HepG2 (cell line): ENCODE data around the gene FGFR3. TPM values are rescaled to one million over a fixed set of nuclear protein-coding genes. Genes with fewer than 3 reads are reported as not detected.

Experiments used
- ARHGAP35 ChIP-seq: sonication (generic); formaldehyde crosslinking; IDR thresholded peaks from 2 replicates; pipeline ENCODE4 v1.9.0; 2022; ENCODE audit warnings: mild to moderate bottlenecking, inconsistent platforms, moderate library complexity, missing genetic modification reagents, borderline replicate concordance
- ARNTL ChIP-seq: sonication (generic); formaldehyde crosslinking; IDR thresholded peaks from 2 replicates; pipeline ENCODE4 v1.4.0; 2020; ENCODE audit warnings: mild to moderate bottlenecking, missing genetic modification reagents
- BHLHE40 ChIP-seq: IDR thresholded peaks from 2 replicates; pipeline ENCODE4 v1.6.1; 2011; ENCODE audit warnings: low read length, improper control_type of control experiment
- FOXC1 ChIP-seq: sonication (generic); formaldehyde crosslinking; IDR thresholded peaks from 2 replicates; pipeline ENCODE4 v1.8.0; 2022; ENCODE audit warnings: mild to moderate bottlenecking, missing genetic modification reagents, borderline replicate concordance
- HNF4A ChIP-seq: sonication (generic); formaldehyde crosslinking; IDR thresholded peaks from 2 replicates; pipeline ENCODE4 v1.4.0; 2020; ENCODE audit warnings: missing genetic modification reagents
- HOXA3 ChIP-seq: sonication (generic); formaldehyde crosslinking; IDR thresholded peaks from 2 replicates; pipeline ENCODE4 v1.5.0; 2020; ENCODE audit warnings: missing genetic modification reagents
- HOXA9 ChIP-seq: sonication (generic); formaldehyde crosslinking; IDR thresholded peaks from 2 replicates; pipeline ENCODE4 v1.8.1; 2022; ENCODE audit warnings: missing genetic modification reagents, mild to moderate bottlenecking, moderate library complexity, borderline replicate concordance
- NFKB2 ChIP-seq: sonication (generic); formaldehyde crosslinking; IDR thresholded peaks from 2 replicates; pipeline ENCODE4 v1.4.0; 2020; ENCODE audit warnings: missing genetic modification reagents, borderline replicate concordance
- PTBP1 ChIP-seq: fragments of 200-400 bp; formaldehyde crosslinking; IDR thresholded peaks from 2 replicates; pipeline ENCODE4 v1.6.1; 2018; ENCODE audit warnings: low read length, low read depth; ENCODE audit not compliant: poor library complexity, severe bottlenecking
- RFXAP ChIP-seq: sonication (generic); formaldehyde crosslinking; IDR thresholded peaks from 2 replicates; pipeline ENCODE4 v1.4.0; 2020; ENCODE audit warnings: missing genetic modification reagents, borderline replicate concordance
- SP1 ChIP-seq, 2 experiments: fragments of 450-650 bp in 1 of 2; sonication (generic) in 1 of 2; formaldehyde crosslinking in 1 of 2; IDR thresholded peaks; 2 replicates each; pipeline versions ENCODE4 v1.4.0 to v1.6.1; 2016 to 2020; ENCODE audit warnings: missing genetic modification reagents in 1 of 2
- THAP8 ChIP-seq: sonication (generic); formaldehyde crosslinking; IDR thresholded peaks from 2 replicates; pipeline ENCODE4 v1.5.1; 2020; ENCODE audit warnings: missing genetic modification reagents, mild to moderate bottlenecking, borderline replicate concordance
- TIGD3 ChIP-seq: sonication (generic); formaldehyde crosslinking; IDR thresholded peaks from 2 replicates; pipeline ENCODE4 v1.5.1; 2020; ENCODE audit warnings: mild to moderate bottlenecking, missing genetic modification reagents, borderline replicate concordance
- USF2 ChIP-seq, 2 experiments: sonication (generic) in 1 of 2; formaldehyde crosslinking in 1 of 2; IDR thresholded peaks; 2 replicates each; pipeline versions ENCODE4 v1.5.1 to v1.6.1; 2011 to 2020; ENCODE audit warnings: borderline replicate concordance in 1 of 2, low read depth in 1 of 2, low read length in 1 of 2, mild to moderate bottlenecking in 1 of 2, missing genetic modification reagents in 1 of 2, moderate library complexity in 1 of 2
- WIZ ChIP-seq: sonication (generic); formaldehyde crosslinking; IDR thresholded peaks from 2 replicates; pipeline ENCODE4 v1.5.1; 2020; ENCODE audit warnings: mild to moderate bottlenecking, missing genetic modification reagents
- ZHX1 ChIP-seq: sonication (generic); formaldehyde crosslinking; IDR thresholded peaks from 2 replicates; pipeline ENCODE4 v1.8.1; 2022; ENCODE audit warnings: low read depth, mild to moderate bottlenecking, missing genetic modification reagents
- ZNF230 ChIP-seq: sonication (generic); formaldehyde crosslinking; IDR thresholded peaks from 2 replicates; pipeline ENCODE4 v1.4.0; 2020; ENCODE audit warnings: mild to moderate bottlenecking, missing genetic modification reagents
- ZNF253 ChIP-seq: sonication (generic); formaldehyde crosslinking; IDR thresholded peaks from 2 replicates; pipeline ENCODE4 v1.8.0; 2022; ENCODE audit warnings: mild to moderate bottlenecking, missing genetic modification reagents, borderline replicate concordance
- ZNF776 ChIP-seq: sonication (generic); formaldehyde crosslinking; IDR thresholded peaks from 2 replicates; pipeline ENCODE4 v1.4.0; 2020; ENCODE audit warnings: mild to moderate bottlenecking, missing genetic modification reagents
- ZSCAN31 ChIP-seq: sonication (generic); formaldehyde crosslinking; IDR thresholded peaks from 2 replicates; pipeline ENCODE4 v1.5.0; 2020; ENCODE audit warnings: low read depth, mild to moderate bottlenecking, missing genetic modification reagents
- polyA plus RNA-seq, 8 experiments: library from polyadenylated mRNA; depleted of rRNA in 3 of 8; stranded (reverse) in 7 of 8; unstranded in 1 of 8; fragments of >200 nt; fragmentation: Illumina TruSeq in 4 of 8; extraction: Trizol in 4 of 8; gene quantifications; 2 replicates each; pipeline versions ENCODE4 v1.2.1 to v1.2.3, GENCODE V29; 2011 to 2016; ENCODE audit warnings: low read depth in 4 of 8, missing spikeins in 1 of 8, mixed read lengths in 1 of 8; ENCODE audit not compliant: insufficient read depth in 1 of 8
- total RNA-seq, 5 experiments: library from RNA; depleted of rRNA; stranded (reverse); fragments of >200 nt; fragmentation: Illumina TruSeq; extraction: Trizol; gene quantifications; 2 replicates each; pipeline ENCODE4 v1.2.3, GENCODE V29; 2016; ENCODE audit warnings: low read depth in 1 of 5

FGFR3 gene
- total and polyA plus RNA-seq, 2 of the 13 experiments (the other 11 are each of a cell fraction or from before 2014, with no cell fraction given) = 103 to 109 TPM

DNA sequence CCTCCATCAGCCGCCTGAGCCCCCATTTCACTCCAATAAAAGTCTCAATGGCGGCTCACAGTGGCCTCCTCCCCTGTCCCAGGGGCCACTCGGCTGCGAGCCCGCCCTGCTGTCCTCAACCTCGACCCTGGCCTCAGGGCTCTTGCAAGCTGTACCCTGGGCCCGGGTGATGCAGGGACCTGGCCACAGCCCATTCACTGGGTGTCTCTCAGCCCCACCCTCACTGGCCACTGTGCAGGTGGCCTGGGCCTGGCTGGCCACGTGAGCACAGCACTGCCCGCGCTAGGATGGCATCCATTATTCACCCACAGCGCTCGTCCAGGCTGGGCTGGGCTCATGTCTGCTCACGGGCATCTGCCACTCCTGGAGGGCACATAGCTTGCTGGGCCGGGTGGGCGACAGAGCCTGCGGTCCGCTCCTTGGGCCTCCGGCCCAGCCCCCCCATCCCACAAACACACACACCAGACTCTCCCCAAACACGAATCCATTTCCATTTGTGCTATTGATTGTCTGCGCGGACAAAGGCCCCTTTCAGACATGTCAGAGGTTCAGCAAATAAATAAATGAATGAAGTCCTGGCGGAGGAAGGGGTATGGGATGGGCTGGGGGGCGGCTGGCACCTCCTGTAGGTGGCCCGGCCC lies 16.5 kb upstream of the FGFR3 start (continued):
- TF ChIP-seq ZNF253 (CRISPR knock-in tag) (no peak), HOXA9 (no peak), ZNF776 (no peak), NFKB2 (CRISPR knock-in tag) (peak; percentile 34; the same call in 1 of the 2 replicates), ZSCAN31 (CRISPR knock-in tag) (no peak), ZHX1 (0 out of 2 replicates have a peak, but pooled peaks have one; percentile 28), FOXC1 (CRISPR knock-in tag) (peak; percentile 85; the same call in 1 of the 2 replicates), USF2 (IDR thresholded peaks at IDR 0.05; ENCODE audit: low read depth, low read length) (peak; percentile 35; the same call in 1 of the 2 replicates), USF2 (CRISPR knock-in tag; IDR thresholded peaks at IDR 0.05; ENCODE audit: borderline replicate concordance) (peak; percentile 80), BHLHE40 (peak; percentile 61), ARNTL (CRISPR knock-in tag) (peak; percentile 99), SP1 (IDR thresholded peaks at IDR 0.05) (no peak), SP1 (CRISPR knock-in tag; IDR thresholded peaks at IDR 0.05) (peak; percentile 28; the same call in 1 of the 2 replicates), THAP8 (CRISPR knock-in tag) (no peak), TIGD3 (CRISPR knock-in tag) (no peak), ZNF230 (CRISPR knock-in tag) (peak; percentile 52; the same call in 1 of the 2 replicates), PTBP1 (no peak), HNF4A (CRISPR knock-in tag) (peak; percentile 83), ARHGAP35 (CRISPR knock-in tag) (0 out of 2 replicates have a peak, but pooled peaks have one; percentile 49), HOXA3 (CRISPR knock-in tag) (peak; percentile 68; the same call in 1 of the 2 replicates), RFXAP (CRISPR knock-in tag) (peak; percentile 58; the same call in 1 of the 2 replicates), WIZ (CRISPR knock-in tag) (no peak)
